Suppressor macrophage treated with lipopolysaccharide for 4 hours (primary cell): Measurements from ENCODE around the gene POMT2.
"Not testable (repeated sequence)": the region's sequence is repeated elsewhere in the genome, so short reads cannot be mapped to it uniquely, and the experiment has no call there.

Experiments used
- DNase-seq: peaks from one replicate; pipeline ENCODE4 v3.0.0-alpha.2; 2020

POMT2 gene

GRCh38 chr14:77323571-77323970 is 2.9 kb upstream of the POMT2 start:
- no peak for DNase-seq

DNA sequence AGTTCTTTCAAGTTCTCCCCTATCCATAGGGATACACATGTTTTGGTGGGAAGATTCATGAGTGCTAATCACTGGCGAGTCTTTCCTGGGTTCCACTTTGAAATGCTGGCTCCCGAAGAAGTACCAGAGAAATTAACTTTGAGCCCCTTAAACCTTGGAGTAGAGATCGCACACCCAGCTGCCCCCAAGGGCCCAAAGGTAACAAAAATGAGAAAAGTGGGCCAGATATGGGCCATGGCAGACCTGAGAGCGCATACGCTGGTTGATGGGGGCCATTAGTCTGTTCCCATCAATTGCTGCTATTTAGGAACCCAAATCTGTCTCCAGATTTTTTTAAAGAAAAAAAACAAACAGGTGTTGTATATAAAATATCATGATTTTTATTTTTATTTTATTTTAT is 2.3 kb upstream of the POMT2 start:
- no peak for DNase-seq

DNA sequence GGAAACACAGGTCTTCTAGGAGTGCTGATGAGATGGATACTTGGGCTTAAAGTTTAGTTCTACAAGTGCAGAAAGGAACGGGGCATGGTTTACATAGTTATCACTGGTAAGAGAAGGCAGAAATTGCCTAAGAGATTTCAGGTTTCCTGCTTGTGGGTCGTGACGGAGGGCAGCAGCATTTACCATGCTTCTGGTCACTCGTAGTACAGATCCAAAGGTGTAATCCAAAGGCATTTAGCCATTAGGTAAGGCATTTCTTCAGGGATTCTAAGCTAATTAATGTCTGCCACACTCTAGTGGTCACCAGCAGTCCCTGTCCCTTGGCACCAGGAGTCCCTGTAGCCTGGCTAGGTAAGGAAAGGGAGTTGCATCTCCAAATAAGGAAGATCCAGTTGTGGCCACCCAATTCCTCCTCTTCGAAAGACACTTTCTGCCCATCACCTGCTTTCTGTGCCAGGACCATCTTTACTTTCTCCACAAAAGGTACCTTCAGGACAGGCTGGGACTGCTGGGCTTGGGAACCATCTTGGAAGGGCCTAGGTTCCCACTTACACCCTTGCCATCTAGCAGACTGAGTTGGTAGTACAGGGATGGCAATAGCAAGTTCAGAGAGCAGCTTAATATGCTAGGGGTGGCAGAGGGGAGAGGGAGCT is 1.7 kb upstream of the POMT2 start:
- DNase-seq = no peak

DNA sequence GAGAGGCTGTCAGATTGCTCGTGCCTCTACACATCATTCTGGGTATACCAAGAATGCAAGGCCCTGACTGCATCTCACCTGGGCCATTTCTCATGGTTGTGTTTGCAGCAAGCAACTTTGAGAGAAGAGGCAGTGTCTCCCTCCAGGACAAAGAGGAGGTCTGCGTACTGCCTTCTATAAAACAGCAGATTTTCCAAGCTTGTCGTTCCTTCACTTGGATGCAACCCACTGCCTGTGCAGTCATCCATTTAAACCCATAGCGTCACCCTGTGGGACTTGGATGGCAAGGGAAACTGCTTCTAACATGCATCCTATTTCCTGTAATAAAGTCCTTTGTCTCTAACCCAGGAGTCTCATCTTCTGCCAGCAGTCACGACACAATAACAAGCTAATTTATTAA is 1.3 kb downstream of the POMT2 start:
- no peak for DNase-seq

DNA sequence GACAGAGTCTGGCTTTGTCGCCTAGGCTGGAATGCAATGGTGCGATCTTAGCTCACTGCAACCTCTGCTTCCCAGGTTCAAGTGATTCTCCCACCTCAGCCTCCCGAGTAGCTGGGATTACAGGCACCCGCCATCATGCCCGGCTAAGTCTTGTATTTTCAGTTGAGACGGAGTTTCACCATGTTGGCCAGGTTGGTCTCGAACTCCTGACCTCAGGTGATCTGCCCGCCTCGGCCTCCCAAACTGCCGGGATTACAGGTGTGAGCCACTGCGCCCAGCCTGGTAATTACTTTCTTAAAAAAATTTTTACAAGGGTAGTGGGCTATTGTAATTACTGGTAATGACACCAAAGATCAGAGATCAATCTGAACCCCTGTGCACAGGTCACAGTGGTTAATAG is 1.9 kb downstream of the POMT2 start:
- DNase-seq = not testable (repeated sequence)

DNA sequence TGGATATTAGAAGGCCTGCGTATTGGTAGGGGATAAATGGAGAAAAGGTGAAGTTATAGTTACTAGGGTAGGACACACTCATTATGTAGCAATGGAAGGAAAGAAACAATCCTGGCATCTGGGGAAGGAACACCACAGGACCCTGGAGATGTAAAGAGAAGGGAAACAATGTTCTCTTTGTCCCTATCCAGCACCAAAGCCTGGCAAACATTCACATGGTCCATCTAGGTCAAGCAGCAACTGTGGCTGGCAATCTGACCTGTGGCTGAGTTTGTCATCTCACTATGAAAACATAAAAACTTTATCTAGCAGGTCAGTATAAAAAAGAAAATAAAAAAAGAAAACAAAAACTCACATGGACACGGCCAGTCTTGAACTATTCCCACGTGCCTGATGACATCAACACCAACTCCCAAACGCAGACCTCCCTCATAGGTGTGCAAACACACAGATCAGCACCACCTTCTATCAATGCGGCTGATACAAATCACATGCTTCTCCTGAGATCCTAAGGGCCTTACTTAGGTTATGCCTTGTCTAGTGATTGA is 2.6 kb downstream of the POMT2 start:
- no peak for DNase-seq

DNA sequence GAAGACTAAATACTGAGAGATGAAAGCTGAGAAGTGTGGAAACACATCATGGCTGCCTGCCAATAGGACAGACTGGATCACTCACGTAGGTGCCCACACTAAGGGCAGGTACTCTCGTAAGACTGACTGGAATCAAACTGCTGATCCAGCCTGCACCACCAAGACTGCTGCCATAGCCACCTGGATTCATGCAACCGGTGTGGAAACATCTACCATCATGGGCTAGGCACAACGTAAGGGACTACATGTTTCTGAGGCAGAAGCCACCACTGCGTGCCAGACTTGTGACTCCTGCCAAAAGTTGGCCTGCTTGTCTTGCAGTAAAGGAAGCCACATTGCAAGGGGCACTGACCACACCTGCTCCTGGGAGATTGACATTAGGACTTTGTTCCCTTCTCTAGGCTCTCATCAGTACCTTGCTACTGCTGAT is 3.8 kb downstream of the POMT2 start:
- no peak for DNase-seq

DNA sequence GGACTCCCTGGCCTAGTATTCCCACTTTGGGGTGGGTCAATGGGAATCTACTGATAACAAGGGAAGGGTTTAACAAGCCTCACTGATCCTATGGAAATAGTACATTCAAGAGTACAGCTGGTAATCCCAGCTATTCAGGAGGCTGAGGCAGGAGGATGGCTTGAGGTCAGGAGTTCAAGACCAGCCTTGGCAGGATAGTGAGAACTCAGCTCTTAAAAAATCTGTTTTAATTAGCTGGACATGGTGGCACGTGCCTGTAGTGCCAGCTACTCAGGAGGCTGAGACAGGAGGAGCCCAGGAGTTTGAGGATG is 4.5 kb downstream of the POMT2 start:
- no peak for DNase-seq

DNA sequence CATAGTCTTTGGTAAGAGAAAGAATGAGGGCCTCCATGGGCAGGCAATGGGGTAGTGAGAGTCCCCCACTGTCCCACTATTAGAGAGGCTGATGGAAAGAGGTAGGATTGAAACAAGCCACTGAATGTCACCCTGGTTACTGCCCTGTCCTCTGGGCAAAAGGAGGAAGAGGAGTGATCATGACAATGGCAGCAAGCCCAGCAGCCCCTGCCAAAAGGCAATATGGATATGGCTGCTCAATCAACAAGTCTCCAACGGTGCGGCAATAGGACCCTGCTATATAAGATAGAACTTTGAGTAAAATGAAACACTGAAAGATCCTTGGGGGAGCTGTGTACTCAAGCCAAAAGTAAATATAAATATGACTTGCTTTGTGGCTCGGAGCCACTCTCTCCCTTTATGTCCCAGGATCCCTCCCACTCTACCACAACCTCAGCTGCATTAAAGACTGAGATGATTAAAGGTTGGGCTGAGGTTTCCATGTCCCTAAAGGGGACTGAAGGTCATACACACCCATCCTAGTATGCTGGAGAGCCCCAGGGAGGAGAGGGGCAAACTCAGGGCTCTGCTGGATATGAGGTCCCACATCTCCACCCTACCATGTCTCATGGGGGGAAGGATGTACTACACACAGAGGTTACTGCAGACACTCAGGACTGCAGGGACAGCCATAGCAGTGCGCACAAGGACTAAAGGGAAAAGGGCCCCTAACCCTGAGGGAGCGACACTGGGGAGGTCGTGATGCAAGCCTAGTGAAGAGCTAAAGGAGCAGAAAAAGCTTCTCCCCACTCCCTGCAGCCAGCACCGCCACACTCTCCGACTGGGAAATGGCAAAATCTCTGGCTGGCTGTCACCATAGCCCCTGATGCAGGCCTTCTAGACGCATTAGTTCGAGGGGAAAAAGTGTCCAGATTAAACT is 5.9 kb downstream of the POMT2 start:
- no peak for DNase-seq

DNA sequence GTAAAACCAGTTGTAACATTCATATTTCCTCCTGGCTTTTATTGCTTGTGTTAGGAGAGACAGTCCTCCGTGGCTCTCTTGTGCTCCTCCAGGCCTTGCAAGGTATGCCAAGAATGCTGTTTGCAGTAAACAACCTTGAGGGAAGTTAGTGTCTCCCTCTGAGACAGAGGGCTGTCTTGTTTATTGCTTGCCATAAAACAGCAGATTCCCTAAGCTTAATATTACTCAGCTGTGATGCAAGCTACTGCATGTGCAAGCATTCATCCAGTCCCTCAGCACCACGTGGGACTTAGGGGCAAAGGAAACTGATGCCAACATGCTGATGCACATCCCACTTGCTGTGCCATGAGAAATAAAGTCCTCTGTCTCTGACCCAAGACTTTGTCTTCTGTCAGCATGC is 6.6 kb downstream of the POMT2 start:
- peak; percentile 69 for DNase-seq

GRCh38 chr14:77313371-77313770 is 7.3 kb downstream of the POMT2 start:
- DNase-seq = no peak

GRCh38 chr14:77311217-77311616 is 9.5 kb downstream of the POMT2 start:
- DNase-seq = peak; percentile 31

DNA sequence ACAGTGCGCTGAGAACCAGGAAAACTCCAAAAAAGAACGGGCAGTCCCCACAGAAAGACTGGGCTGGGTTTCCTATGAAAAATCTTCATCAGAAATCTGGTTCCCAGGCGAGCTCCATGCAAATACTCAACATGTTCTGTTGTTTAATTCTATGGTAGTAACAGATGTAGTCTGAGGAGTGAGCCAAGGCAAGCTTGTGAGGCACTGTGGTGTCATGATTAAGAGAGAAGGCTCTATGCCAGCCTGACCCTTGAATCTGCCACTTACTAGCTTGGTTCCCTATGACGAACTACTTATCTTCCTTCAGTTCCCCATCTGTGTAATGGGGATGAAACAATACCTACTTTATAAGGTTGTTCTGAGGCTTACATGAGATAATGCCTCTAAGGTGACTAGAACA is 10.7 kb downstream of the POMT2 start:
- DNase-seq = no peak

GRCh38 chr14:77309131-77309530 is 11.6 kb downstream of the POMT2 start:
- DNase-seq = no peak

DNA sequence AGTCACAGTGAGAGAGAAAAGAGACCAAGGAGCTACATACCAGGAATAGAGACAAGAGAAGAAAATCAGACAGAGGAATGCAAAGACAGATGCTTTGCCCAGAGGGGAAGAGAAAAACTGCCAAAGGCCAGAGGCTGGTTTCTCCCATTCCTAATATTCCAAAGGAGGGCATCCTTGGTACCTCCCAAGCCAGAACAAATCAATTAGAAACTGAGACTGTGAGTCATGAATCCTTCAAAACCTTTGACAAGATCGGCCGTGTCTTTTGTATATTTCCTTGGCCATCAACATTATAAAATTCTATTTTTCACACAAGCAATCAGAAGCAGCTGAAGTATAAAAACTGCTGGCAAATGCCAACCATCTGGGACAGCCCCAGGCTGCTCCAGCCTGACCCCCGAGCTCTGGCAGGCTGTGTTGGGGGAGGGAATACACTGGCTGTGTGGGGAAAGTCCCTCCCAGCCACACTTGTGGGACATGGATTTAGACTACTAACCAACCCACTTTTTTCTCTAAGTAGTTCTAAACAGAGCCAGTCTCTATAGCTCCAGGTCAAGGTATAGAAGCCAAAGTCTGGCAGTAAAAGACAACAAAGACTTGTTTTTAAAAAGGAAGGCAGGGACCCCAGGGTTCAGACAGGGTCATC is 13.7 kb downstream of the POMT2 start:
- no peak for DNase-seq

DNA sequence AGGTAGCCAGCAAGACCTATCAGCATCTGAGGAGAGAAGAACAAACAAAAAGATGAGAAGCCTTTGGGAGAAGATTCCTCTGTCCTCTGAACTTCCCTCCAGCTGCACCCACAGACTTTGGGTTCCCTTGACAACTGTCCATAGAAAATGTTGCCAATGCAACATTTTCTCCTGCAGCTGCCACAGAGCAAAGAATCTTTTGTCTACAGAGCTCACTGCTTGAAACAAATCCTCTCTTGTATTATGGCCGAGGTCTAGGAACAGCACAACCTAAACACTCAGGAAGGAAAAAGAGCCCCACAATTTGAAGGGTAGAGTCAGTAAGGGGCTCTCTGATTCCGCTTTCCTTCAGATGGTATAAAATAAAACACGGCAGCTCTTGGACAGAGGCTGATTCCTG is 14.3 kb downstream of the POMT2 start:
- no peak for DNase-seq

- no peak for DNase-seq
These were observed 15.0 kb downstream of the POMT2 start for GRCh38 chr14:77305696-77306095.

DNA sequence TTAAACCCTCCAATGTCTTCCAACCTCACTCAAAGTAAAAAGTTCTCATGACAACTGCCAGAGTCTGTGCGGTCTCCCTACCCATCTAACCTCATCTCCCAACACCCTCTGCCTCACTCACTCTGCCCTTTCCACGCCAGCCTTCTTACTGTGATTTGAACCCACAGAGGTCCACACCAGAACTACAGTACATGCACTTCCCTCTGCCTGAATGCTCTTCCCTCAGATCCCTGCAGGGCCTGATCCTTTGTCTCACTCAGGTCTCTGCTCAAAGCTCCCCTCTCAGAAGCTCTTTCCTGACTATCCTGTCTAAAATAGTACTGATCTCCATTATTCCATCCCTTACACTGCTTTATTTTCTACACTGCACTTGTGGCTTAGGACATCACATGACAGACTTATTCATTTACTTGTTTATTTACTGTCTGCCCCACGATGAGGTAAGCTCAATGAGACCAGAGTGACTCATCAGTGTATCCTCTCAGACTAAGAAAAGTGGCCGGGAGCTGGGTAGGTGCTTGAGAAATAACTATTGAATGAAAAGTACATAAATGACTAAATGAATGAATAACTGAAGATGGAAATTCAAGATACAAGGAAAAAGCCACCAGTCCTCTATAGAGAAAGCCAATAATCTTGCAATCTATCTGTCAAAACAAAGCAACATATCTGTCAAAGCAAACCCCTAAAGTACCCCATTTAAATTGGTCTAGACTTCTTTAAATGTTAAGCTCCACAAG is 17.1 kb downstream of the POMT2 start:
- DNase-seq = peak; percentile 95

- peak; percentile 54 for DNase-seq
These were observed 17.8 kb downstream of the POMT2 start for GRCh38 chr14:77302926-77303325.

- DNase-seq = peak; percentile 82
These were observed 19.6 kb downstream of the POMT2 start for GRCh38 chr14:77301103-77301502.

DNA sequence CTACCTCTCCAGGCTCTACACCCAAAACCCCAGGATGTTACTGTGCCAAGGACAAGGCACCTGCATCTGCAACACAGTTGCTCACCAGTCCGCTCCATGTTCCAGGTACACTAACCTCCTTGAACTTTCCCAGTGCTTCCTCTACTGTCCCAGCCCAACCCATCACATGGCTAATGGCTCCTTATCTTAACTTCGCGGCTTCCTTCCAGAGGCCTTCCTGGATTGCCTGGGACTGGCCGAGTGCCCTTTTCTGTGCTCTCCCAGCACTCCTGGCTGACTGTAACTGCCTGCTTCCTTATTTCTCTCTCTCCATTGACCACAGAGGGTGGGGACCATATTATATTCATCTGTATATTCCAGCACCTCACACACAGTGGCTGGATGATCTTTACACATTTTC is 20.9 kb downstream of the POMT2 start:
- DNase-seq = no peak

- DNase-seq = no peak
These were observed 23.8 kb downstream of the POMT2 start for GRCh38 chr14:77296906-77297305.

- no peak for DNase-seq
These were observed 24.5 kb downstream of the POMT2 start for GRCh38 chr14:77296155-77296554.
